D721Med (cell line): ENCODE data around the gene PCNA.
A peak's percentile ranks its signal among the peaks of the same experiment; 100 is the strongest.

ENCODE experiments used
- DNase-seq: peaks from one replicate; pipeline ENCODE4 v3.0.0; 2011; ENCODE audit warnings: low spot score; ENCODE audit not compliant: insufficient read length
- FAIRE-seq: peaks from 2 replicates; lab custom pipeline; 2011; peaks lifted over from hg19 to GRCh38; lab: Jason Lieb, UNC
- CTCF ChIP-seq: IDR thresholded peaks from 2 replicates; pipeline ENCODE4 v1.5.1; 2012; ENCODE audit warnings: mild to moderate bottlenecking, control low read depth; ENCODE audit not compliant: insufficient read depth; ENCODE audit errors: missing control alignments

Gene PCNA

GRCh38 chr20:5119435-5120184, at the start of gene PCNA:
Gene PCNA, minus strand, starts transcription at chr20:5119958. Its CDS starts 160 bp downstream, at chr20:5119798.
- DNase-seq (peak; percentile 76), FAIRE-seq (no peak)
- TF ChIP-seq CTCF: no peak

GRCh38 chr20:5168651-5169396, 49.1 kb upstream of the PCNA start:
- TF ChIP-seq CTCF: no peak
- no peak for FAIRE-seq
- DNase-seq: no peak

GRCh38 chr20:5164645-5165625, 45.2 kb upstream of the PCNA start:
- DNase-seq: no peak
- no peak for FAIRE-seq
- TF ChIP-seq CTCF: no peak

- no peak for TF ChIP-seq CTCF
- no peak for DNase-seq
- FAIRE-seq: no peak
These were observed 41.9 kb upstream of the PCNA start for GRCh38 chr20:5161536-5162164.

- no peak for TF ChIP-seq CTCF
- FAIRE-seq: no peak
These were observed 41.1 kb upstream of the PCNA start for GRCh38 chr20:5160882-5161281.

GRCh38 chr20:5159928-5160327, 40.2 kb upstream of the PCNA start:
- TF ChIP-seq CTCF: no peak
- FAIRE-seq (no peak), DNase-seq (no peak)

More at GRCh38 chr20:5160882-5161281, 41.1 kb upstream of the PCNA start:
- DNase-seq: no peak
